Caco-2 (cell line): Measurements from ENCODE around the gene CCL4L2. TPM values are rescaled to one million over a fixed set of nuclear protein-coding genes. Genes with fewer than 3 reads are reported as not detected.
"Not testable (repeated sequence)": the region's sequence is repeated elsewhere in the genome, so short reads cannot be mapped to it uniquely, and the experiment has no call there.

Experiments
- BruUV-seq: library from RNA; stranded (reverse); fragments of 400-500 nt; replicated peaks from 2 replicates; lab custom pipeline; 2021; lab: Mats Ljungman, UMichigan
- CTCF ChIA-PET: fragments of 300-600 bp; sonication (Branson Sonifier 250); formaldehyde crosslinking; loops from one replicate; lab custom pipeline; 2022; ENCODE audit warnings: antibody characterized with exemption; lab: Charles Lee
- POLR2A ChIA-PET: fragments of 300-600 bp; sonication (Branson Sonifier 250); formaldehyde crosslinking; loops from one replicate; lab custom pipeline; 2022; ENCODE audit warnings: antibody characterized with exemption; lab: Charles Lee
- DNase-seq, 2 experiments: peaks; one replicate each; pipeline versions ENCODE4 v3.0.0 to v3.0.0-alpha.2; 2020 to 2022
- H3K27me3 ChIP-seq: replicated peaks from 2 replicates; pipeline ENCODE4 v1.6.0; 2011; ENCODE audit warnings: low read length; ENCODE audit not compliant: control insufficient read depth, insufficient read depth
- H3K36me3 ChIP-seq: 2 replicates; pipeline ENCODE4 v1.5.1; 2011; ENCODE audit warnings: low read length; ENCODE audit not compliant: control insufficient read depth, insufficient read depth
- H3K4me1 ChIP-seq: fragments of 250-450 bp; sonication (Bioruptor Pico); 2 replicates; pipeline ENCODE4 v1.5.1; 2020; ENCODE audit warnings: mild to moderate bottlenecking
- H3K4me3 ChIP-seq: 2 replicates; pipeline ENCODE4 v1.5.1; 2011; ENCODE audit warnings: low read depth, mild to moderate bottlenecking, control low read depth, low read length
- H3K9me3 ChIP-seq: fragments of 250-450 bp; sonication (Bioruptor Pico); 2 replicates; pipeline ENCODE4 v1.5.1; 2020; ENCODE audit warnings: mild to moderate bottlenecking, moderate library complexity
- H3K27ac Mint-ChIP-seq: one replicate; pipeline ENCODE4 v1.8.0; 2022; ENCODE audit warnings: mixed read lengths; ENCODE audit not compliant: unreplicated experiment
- H3K27me3 Mint-ChIP-seq: one replicate; pipeline ENCODE4 v1.8.0; 2022; ENCODE audit warnings: mixed read lengths; ENCODE audit not compliant: insufficient read depth, unreplicated experiment
- H3K36me3 Mint-ChIP-seq: one replicate; pipeline ENCODE4 v1.8.0; 2022; ENCODE audit warnings: mild to moderate bottlenecking, mixed read lengths; ENCODE audit not compliant: insufficient read depth, unreplicated experiment
- H3K4me1 Mint-ChIP-seq: one replicate; pipeline ENCODE4 v1.8.0; 2022; ENCODE audit warnings: low read depth, mixed read lengths; ENCODE audit not compliant: unreplicated experiment
- H3K4me3 Mint-ChIP-seq: one replicate; pipeline ENCODE4 v1.8.0; 2022; ENCODE audit warnings: mild to moderate bottlenecking, moderate library complexity, mixed read lengths; ENCODE audit not compliant: unreplicated experiment
- H3K9me3 Mint-ChIP-seq: one replicate; pipeline ENCODE4 v1.8.0; 2022; ENCODE audit warnings: mixed read lengths; ENCODE audit not compliant: unreplicated experiment
- CTCF ChIP-seq, 2 experiments: fragments of 200-600 bp in 1 of 2; IDR thresholded peaks; 1 replicate in 1 of 2; 2 replicates in 1 of 2; pipeline versions ENCODE4 v1.5.1 to v1.8.0; 2011 to 2022; ENCODE audit warnings: antibody characterized with exemption in 1 of 2, control low read depth in 1 of 2, inconsistent platforms in 1 of 2, low read depth in 1 of 2, low read length in 1 of 2, mild to moderate bottlenecking in 1 of 2, moderate library complexity in 1 of 2; ENCODE audit not compliant: insufficient read depth in 1 of 2, severe bottlenecking in 1 of 2, unreplicated experiment in 1 of 2
- intact Hi-C: fragments of 100-400 bp; cut with micrococcal nuclease; formaldehyde crosslinking; loops from one replicate; pipeline ENCODE4 v1.10.0; 2022; ENCODE audit not compliant: unreplicated experiment
- total RNA-seq: library from RNA; stranded (reverse); gene quantifications from 2 replicates; pipeline ENCODE4 v1.2.3, GENCODE V29; 2022

The CCL4L2 gene
- total RNA-seq, 1 experiment from 2014 or later: not detected

DNA sequence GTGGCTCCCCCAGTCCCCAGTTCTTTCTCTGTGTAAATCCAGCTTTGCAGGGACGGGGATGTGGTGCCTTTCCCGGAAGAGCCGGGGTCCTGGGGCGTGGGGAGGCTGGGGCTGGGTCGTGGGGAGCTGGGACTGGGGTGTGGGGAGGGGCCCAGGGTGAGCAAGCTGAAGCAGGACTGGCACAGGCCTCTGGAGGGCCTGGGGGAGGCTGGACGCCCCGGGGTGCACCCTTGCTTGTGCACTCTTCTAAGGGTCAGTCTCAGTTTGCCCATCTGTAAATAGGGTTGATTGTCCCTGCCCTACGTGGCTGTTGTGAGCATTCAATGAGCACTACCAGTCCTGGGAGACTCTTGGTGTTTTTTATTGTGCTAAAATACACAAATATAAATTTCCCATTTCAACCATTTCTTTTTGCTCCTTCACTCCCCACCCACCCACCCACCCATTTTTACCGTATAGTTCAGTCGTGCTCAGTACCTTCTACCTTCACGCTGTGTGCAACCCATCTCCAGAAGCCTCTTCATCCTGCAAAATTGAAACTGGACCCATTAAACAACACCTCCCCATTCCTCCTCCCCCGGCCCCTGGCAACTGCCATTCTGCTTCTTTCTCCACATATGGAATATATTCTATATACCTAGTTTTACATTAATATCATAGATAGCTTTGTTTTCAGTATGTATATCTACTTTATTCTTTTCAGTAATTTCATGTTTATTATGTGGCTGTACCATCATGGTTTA lies 26.7 kb upstream of the CCL4L2 start:
- no peaks in the 10 kb centered on the region for H3K36me3 Mint-ChIP-seq
- peaks cover 28% of the 10 kb centered on the region for H3K27me3 Mint-ChIP-seq
- POLR2A ChIA-PET: interaction anchor here (0.5 kb wide), 1 partner anchor 13 kb away, joined by 3 read pairs; no protein-coding TSS in a partner anchor
- H3K4me3 Mint-ChIP-seq: peak overlapping the region; percentile 57
- DNase-seq: no peak
- peaks cover 1% of the 10 kb centered on the region for H3K27me3 ChIP-seq
- no peaks in the 10 kb centered on the region for H3K36me3 ChIP-seq
- intact Hi-C loops: no loop called here
- CTCF ChIA-PET: interaction anchor here (0.7 kb wide), 1 partner anchor 307 kb away, joined by 3 read pairs; no protein-coding TSS in a partner anchor
- no peak overlapping the region for H3K27ac Mint-ChIP-seq
- H3K9me3 ChIP-seq: no peaks in the 10 kb centered on the region
- no TSS peak for BruUV-seq
- H3K4me1 ChIP-seq: peaks cover 4% of the 10 kb centered on the region; the same call in 1 of the 2 replicates
- H3K4me1 Mint-ChIP-seq: no peaks in the 10 kb centered on the region
- no peak for TF ChIP-seq CTCF (IDR thresholded peaks at IDR 0.05; ENCODE audit: insufficient read depth in 1 of 2, low read depth in 1 of 2, low read length in 1 of 2, severe bottlenecking in 1 of 2, unreplicated experiment in 1 of 2)
- no peak overlapping the region for H3K4me3 ChIP-seq
- no peaks in the 10 kb centered on the region for H3K9me3 Mint-ChIP-seq

- Mint-ChIP-seq H3K27me3 (peaks cover 25% of the 10 kb centered on the region), H3K4me3 (no peak overlapping the region), H3K36me3 (no peaks in the 10 kb centered on the region), H3K9me3 (no peaks in the 10 kb centered on the region), H3K27ac (no peak overlapping the region), H3K4me1 (no peaks in the 10 kb centered on the region)
- Histone ChIP-seq H3K36me3 (no peaks in the 10 kb centered on the region), H3K4me3 (no peak overlapping the region), H3K4me1 (peaks cover 4% of the 10 kb centered on the region; the same call in 1 of the 2 replicates), H3K9me3 (no peaks in the 10 kb centered on the region), H3K27me3 (peaks cover 1% of the 10 kb centered on the region)
- ChIA-PET CTCF (no interaction called here), POLR2A (no interaction called here)
- intact Hi-C loops: no loop called here
- BruUV-seq: no TSS peak
- TF ChIP-seq CTCF (IDR thresholded peaks at IDR 0.05; ENCODE audit: insufficient read depth in 1 of 2, low read depth in 1 of 2, low read length in 1 of 2, severe bottlenecking in 1 of 2, unreplicated experiment in 1 of 2): no peak
- no peak for DNase-seq
These were observed 25.4 kb upstream of the CCL4L2 start for GRCh38 chr17:36185416-36185815.

DNA sequence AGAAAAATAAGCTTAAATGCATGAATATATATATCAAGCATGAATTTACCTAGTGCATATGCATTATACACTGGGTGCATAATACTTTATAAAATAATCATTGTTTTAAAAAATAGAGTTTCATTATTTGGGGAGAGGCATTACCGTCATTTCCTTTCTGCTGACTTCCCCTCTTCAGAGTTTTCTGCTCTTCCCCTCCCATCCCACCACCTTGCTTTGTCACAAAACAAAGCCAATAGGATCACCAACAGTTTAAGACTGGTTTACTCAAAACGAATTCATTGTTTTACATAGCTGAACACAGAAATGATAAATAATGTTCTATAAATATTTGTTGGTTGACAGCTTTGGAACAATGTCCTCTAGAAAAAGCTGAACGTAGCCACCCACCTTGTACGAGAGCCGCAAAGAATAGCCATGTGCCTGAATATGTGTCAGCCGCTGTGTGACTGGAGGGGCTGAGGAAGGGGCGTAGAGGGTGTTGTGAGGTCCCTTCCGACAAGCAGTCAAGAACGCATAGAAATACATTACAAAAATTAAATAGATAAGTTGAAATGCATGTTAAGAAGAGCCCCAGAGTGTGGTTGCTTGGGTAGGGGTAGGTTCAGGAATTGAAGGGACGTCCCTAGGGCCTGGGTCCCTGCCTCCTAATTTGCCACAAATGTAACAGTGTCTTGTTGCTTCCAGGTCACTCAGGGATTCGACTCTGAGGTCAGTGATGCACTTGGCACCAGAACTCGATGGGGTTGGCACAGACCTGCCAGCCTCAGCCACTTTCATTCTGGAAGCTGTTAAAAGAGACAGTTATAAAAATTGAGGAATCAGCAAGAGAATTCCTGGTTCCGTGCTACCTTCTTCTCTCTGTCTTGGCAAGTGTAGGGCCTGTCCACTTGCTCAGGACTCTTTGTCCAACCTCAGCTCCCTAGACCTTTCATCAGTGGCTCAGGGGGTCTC lies 23.8 kb upstream of the CCL4L2 start:
- BruUV-seq, H3K27me3 ChIP-seq, H3K4me3 Mint-ChIP-seq, H3K36me3 Mint-ChIP-seq, DNase-seq, CTCF ChIA-PET, POLR2A ChIA-PET, intact Hi-C loops, H3K9me3 ChIP-seq, H3K9me3 Mint-ChIP-seq, H3K27ac Mint-ChIP-seq, H3K4me3 ChIP-seq, H3K4me1 ChIP-seq, H3K4me1 Mint-ChIP-seq, H3K36me3 ChIP-seq: not testable (repeated sequence)
- H3K27me3 Mint-ChIP-seq: peaks cover 20% of the 10 kb centered on the region

DNA sequence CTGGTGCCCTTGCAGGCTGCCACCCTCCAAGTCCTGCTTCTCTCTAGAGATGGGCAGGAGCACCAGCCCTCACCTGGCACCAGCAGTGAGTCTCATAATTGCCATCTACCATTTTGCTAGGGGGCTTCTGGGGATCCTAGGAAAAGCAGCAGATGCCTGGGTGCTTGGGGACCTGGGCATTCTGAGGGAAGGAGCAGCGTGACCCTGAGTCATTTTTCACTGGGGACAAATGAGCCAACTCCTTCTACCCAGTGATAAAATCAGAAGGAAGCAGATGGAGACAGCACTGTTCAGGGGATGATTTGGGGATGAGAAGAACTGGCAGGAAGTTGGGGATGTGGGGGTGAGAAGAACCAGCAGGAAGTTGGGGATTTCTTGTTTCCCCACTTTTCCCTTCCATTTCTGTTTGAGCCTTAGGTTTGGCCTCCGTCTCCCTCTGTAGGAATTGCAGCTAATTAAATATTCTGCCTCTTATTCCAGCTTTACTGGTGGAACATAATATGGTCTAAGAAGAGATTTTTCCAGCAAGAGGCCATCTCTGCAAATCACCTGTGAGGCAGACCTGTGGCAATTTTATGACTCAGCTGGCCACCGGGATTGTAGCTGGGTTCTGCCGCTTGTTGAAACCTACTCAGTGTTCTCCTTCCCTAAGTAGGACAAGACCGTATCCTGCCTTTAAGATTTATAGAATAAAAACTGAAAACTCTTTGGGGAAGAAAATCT lies 22.8 kb upstream of the CCL4L2 start:
- CTCF ChIA-PET, H3K4me1 Mint-ChIP-seq, H3K9me3 ChIP-seq, H3K36me3 ChIP-seq, BruUV-seq, intact Hi-C loops, H3K9me3 Mint-ChIP-seq, POLR2A ChIA-PET, H3K27ac Mint-ChIP-seq, DNase-seq, H3K27me3 ChIP-seq, H3K4me3 Mint-ChIP-seq, H3K36me3 Mint-ChIP-seq, H3K4me1 ChIP-seq, H3K4me3 ChIP-seq: not testable (repeated sequence)
- peaks cover 19% of the 10 kb centered on the region for H3K27me3 Mint-ChIP-seq
